HFF-Myc (cell line): Measurements from ENCODE around the gene ALK.

ENCODE experiments used
- DNase-seq: peaks from one replicate; pipeline ENCODE4 v3.0.0-alpha.2; 2011; ENCODE audit warnings: low read depth; ENCODE audit errors: extremely low read depth
- H3K4me3 ChIP-seq: replicated peaks from 2 replicates; pipeline ENCODE4 v1.5.1; 2011; ENCODE audit warnings: low read depth, mild to moderate bottlenecking, control low read depth, low read length
- TF ChIP-seq, protein P1 (sequence below): IDR thresholded peaks from 2 replicates; pipeline ENCODE4 v1.5.1; 2012; ENCODE audit warnings: mild to moderate bottlenecking, low read depth, low read length, control low read depth; ENCODE audit errors: missing control alignments

Gene ALK

GRCh38 chr2:29567906-29568520 is 353.4 kb downstream of the ALK start:
- H3K4me3 ChIP-seq, result no peak overlapping the region
- no peak for DNase-seq
- TF ChIP-seq, protein P1, sequence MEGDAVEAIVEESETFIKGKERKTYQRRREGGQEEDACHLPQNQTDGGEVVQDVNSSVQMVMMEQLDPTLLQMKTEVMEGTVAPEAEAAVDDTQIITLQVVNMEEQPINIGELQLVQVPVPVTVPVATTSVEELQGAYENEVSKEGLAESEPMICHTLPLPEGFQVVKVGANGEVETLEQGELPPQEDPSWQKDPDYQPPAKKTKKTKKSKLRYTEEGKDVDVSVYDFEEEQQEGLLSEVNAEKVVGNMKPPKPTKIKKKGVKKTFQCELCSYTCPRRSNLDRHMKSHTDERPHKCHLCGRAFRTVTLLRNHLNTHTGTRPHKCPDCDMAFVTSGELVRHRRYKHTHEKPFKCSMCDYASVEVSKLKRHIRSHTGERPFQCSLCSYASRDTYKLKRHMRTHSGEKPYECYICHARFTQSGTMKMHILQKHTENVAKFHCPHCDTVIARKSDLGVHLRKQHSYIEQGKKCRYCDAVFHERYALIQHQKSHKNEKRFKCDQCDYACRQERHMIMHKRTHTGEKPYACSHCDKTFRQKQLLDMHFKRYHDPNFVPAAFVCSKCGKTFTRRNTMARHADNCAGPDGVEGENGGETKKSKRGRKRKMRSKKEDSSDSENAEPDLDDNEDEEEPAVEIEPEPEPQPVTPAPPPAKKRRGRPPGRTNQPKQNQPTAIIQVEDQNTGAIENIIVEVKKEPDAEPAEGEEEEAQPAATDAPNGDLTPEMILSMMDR, result no peak

- TF ChIP-seq, protein P1, result no peak
- DNase-seq, result no peak
- H3K4me3 ChIP-seq, result no peak overlapping the region
These were observed 357.7 kb downstream of the ALK start for GRCh38 chr2:29563697-29564096.

DNA sequence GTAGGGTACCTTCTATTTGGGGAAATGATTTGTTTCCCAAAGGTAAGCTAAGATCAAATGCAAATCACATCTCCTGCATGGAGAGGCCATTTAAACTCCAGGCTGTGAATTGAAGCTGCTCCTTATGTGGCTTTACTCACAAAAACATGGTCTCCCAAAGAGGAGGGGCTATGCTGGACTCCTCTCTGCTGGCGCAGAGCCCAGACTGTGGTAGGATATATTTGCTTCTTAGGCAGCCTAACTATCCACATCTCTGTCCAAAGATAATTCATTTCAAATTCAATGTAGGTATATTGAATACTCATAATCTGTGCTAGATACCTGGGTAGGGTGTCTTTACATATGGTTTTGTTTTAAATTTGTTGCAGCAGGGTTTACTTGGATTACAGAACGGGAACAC is 358.5 kb downstream of the ALK start:
- TF ChIP-seq, protein P1, result no peak
- DNase-seq, result no peak
- no peak overlapping the region for H3K4me3 ChIP-seq

- DNase-seq, result no peak
- TF ChIP-seq, protein P1, result no peak
- H3K4me3 ChIP-seq, result no peak overlapping the region
These were observed 359.1 kb downstream of the ALK start for GRCh38 chr2:29562319-29562718.

DNA sequence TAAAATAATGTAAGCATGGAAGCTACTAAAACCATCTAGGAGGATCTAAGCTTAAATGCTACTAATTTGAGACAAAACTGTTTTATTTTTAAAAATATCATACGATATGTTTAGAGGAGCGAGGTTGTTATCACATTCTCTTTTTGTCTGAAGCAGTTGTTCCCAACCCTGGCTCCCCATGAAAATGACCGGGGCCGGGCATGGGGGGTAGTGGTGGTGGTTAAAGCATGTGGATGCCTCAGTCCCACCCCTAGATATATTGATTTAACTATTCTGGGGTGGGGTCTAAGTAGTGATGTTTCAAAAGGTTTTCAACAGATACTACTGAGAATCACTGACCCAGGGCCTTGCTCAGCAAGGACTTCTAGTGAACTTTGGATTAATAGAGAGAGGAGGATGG is 359.8 kb downstream of the ALK start:
- DNase-seq, result no peak
- no peak overlapping the region for H3K4me3 ChIP-seq
- TF ChIP-seq, protein P1, result no peak

- no peak for DNase-seq
- no peak overlapping the region for H3K4me3 ChIP-seq
These were observed 360.2 kb downstream of the ALK start for GRCh38 chr2:29561181-29561580.

More at GRCh38 chr2:29561181-29561580, 360.2 kb downstream of the ALK start:
- TF ChIP-seq, protein P1, result no peak
